LNCAP (cell line): ENCODE measurements around the gene WDR20.

ENCODE experiments used
- TF ChIP-seq, protein P1 (sequence below): fragments of 450-650 bp; IDR thresholded peaks from 2 replicates; pipeline ENCODE4 v1.5.1; 2017; ENCODE audit warnings: mild to moderate bottlenecking

WDR20 gene

DNA sequence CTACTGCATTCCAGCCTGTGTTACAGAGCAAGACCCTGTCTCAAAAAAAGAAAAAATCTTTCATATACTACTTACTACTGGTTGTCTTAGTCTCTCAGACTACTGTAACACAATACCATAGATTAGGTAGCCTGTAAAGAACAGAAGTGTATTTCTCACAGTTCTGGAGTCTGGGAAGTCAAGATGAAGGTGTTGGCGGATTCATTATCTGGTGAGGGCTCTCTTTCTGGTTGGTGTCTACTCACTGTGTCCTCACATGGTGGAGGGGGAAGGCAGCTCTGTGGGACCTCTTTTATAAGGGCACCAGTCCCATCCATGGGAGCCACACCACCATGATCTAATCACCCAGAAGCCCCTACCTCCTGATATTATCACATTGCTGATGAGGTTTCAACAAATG is 14.4 kb downstream of the WDR20 start:
- TF ChIP-seq, protein P1, sequence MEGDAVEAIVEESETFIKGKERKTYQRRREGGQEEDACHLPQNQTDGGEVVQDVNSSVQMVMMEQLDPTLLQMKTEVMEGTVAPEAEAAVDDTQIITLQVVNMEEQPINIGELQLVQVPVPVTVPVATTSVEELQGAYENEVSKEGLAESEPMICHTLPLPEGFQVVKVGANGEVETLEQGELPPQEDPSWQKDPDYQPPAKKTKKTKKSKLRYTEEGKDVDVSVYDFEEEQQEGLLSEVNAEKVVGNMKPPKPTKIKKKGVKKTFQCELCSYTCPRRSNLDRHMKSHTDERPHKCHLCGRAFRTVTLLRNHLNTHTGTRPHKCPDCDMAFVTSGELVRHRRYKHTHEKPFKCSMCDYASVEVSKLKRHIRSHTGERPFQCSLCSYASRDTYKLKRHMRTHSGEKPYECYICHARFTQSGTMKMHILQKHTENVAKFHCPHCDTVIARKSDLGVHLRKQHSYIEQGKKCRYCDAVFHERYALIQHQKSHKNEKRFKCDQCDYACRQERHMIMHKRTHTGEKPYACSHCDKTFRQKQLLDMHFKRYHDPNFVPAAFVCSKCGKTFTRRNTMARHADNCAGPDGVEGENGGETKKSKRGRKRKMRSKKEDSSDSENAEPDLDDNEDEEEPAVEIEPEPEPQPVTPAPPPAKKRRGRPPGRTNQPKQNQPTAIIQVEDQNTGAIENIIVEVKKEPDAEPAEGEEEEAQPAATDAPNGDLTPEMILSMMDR = no peak

DNA sequence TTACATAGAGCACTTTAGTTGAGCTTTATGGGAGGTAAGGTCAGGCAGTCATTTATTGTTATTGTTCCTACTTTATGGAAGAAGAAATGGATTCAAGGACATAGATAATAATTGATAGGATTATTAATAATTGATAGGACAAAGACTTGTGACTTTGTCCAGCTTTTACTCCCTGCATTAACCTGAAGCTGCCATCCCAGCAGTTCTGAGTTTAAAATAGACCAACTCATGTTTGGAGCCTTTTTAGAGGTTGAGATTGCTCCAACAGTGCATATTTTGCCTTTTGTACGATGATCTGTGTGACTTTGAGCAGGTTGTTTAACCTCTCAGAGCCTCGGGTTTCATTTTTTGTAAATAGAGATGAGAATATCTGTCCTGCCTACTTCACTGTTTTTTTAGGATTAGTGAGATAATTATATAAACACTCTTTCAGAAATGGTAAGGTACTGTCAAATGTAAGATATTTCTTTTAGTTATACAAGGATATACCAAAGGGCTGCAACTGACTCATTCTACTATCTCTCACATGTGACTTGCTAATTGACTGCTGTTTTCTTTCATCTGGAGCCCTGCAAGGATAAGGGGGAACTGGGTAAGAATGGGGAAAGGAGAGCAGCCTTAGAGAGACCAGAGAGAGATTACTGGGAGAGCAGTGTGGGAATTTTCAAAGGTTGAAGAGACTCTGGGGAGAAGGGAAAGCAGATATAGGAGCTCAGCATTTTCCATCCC is 15.3 kb downstream of the WDR20 start:
- TF ChIP-seq, protein P1 = no peak

DNA sequence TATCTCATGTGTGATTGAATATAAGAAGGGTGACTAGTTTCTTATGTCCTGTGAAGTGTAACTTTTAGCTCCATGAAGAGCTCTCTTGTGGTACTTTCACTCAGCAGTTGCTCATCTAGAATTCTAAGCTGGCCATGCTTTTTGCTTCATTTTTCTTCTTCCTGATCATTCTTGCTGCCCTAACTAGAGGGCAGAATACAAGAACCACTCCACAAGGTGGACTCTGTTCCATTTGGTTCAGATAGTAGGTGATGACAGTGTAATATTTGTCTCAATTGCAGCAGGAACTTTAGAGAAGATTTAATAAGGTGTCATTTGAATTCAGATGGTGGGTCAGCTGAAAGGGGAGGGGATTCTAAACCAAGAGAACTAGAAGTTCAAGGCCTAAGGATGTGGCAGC is 17.6 kb downstream of the WDR20 start:
- TF ChIP-seq, protein P1 = no peak

DNA sequence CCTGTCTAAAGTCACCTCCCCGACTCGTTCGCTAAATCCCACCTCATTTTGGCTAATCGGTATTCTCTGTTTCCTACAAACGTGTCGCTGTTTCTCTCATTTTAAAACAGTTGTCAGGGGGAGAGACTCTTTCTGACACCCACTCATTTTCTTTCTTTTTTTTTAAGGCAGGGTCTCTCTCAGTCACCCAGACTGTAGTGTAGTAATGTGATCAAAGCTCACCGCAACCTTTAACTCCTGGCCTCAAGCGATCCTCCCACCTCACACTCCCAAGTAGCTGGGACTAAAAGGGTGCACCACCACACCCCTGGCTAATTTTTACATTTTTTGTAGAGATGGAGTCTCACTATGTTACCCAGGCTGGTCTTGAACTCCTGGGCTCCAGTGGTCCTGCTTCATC is 19.1 kb downstream of the WDR20 start:
- TF ChIP-seq, protein P1 = no peak

DNA sequence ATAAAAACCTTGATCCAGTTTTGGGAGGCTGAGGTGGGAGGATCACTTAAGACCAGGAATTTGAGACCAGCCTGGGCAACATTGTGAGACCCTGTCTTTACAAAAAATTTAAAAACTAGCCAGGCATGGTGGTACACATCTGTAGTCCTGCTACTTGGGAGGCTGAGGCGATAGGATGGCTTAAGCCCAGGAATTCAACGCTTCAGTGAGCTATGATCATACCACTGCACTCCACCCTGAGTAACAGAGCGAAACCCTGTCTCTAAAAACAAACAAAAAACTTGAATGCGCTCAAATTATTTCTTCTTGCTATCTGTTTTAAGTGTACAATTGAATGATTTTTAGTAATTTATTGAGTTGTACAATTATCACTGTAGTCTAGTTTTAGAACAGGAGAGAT is 20.1 kb downstream of the WDR20 start:
- TF ChIP-seq, protein P1 = no peak

DNA sequence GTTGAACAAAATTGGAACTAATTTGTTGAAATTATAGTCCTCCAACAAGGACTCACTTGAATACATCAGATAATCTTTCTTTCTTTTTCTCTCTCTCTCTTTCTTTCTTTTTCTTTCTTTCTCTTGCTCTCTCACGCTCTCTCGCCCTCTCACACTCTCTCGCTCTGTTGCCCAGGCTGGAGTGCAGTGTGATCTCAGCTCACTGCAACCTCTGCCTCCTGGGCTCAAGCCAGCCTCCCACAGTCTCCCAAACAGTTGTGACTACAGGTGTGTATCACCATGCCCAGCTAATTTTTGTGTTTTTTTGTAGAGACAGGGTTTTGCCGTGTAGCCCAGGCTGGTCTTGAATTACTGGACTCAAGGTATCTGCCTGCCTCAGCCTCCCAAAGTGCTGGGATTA is 22.8 kb downstream of the WDR20 start:
- TF ChIP-seq, protein P1 = no peak

DNA sequence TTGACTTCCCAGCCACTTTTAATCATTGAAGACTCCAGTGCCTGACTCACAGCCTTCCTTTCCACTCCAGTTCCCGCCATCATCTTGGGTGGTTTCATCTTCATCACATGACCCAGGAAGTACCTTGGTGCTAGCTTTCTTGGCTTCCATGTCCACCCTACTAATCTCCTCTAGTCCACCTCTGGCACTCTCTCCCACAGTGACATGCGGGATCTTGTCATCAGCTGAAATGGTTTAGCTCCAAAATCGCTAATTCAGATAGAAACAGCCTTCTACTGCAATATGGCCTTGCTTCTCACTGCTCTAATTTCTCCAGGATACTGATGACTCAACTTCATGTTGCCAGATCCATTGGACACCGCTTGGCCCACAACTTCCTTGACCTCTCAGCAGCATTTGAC is 24.5 kb downstream of the WDR20 start:
- TF ChIP-seq, protein P1 = no peak

DNA sequence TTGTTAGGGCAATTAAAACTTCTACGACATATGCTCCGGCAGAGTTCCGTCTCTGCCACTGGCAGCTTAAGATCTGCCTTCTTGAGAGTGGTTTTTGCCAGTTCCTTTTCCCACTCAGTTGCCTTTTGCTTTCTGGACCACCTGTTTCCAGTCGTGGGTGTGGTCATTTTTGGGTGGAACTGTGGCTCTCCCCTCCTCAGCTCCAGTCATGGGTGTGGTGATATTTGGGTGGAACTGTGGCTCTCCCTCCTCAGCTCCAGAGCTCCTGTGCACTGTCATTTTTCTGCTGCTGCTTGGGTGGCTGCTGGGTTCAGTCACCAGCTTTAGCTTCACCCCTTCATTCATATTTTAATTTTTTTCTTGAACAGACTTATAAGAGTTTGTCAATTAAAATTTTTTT is 25.3 kb downstream of the WDR20 start:
- TF ChIP-seq, protein P1 = no peak
